GM19467 (cell line): ENCODE results near the gene PTPRR.

Experiments
- ATAC-seq: cut with Tn5 transposase; IDR thresholded peaks from one replicate; pipeline ENCODE4 v1.9.1; 2021; ENCODE audit warnings: mild to moderate bottlenecking, moderate library complexity; ENCODE audit not compliant: unreplicated experiment

The PTPRR gene

GRCh38 chr12:70919176-70919575, 1.4 kb downstream of the PTPRR start:
- no peak for ATAC-seq

- ATAC-seq = no peak
Observed at GRCh38 chr12:70918321-70918720, 2.2 kb downstream of the PTPRR start.

- ATAC-seq = no peak
Observed at GRCh38 chr12:70910666-70911065, 9.9 kb downstream of the PTPRR start.

GRCh38 chr12:70908978-70909377, 11.6 kb downstream of the PTPRR start:
- ATAC-seq = no peak

GRCh38 chr12:70907412-70907811, 13.1 kb downstream of the PTPRR start:
- no peak for ATAC-seq

- no peak for ATAC-seq
Observed at GRCh38 chr12:70895956-70896355, 24.6 kb downstream of the PTPRR start.

GRCh38 chr12:70892593-70892992, 27.9 kb downstream of the PTPRR start:
- no peak for ATAC-seq

GRCh38 chr12:70890895-70891832, 29.4 kb downstream of the PTPRR start:
- no peak for ATAC-seq

- ATAC-seq = no peak
Observed at GRCh38 chr12:70885956-70886355, 34.6 kb downstream of the PTPRR start.

GRCh38 chr12:70883855-70884254, 36.7 kb downstream of the PTPRR start:
- ATAC-seq = no peak

GRCh38 chr12:70880744-70881143, 39.8 kb downstream of the PTPRR start:
- no peak for ATAC-seq

- ATAC-seq = no peak
Observed at GRCh38 chr12:70876952-70877351, 43.6 kb downstream of the PTPRR start.

GRCh38 chr12:70875628-70876027, 44.9 kb downstream of the PTPRR start:
- no peak for ATAC-seq

GRCh38 chr12:70854881-70855568, 65.5 kb downstream of the PTPRR start:
- ATAC-seq = no peak

- ATAC-seq = no peak
Observed at GRCh38 chr12:70854138-70854537, 66.4 kb downstream of the PTPRR start.

GRCh38 chr12:70853326-70853725, 67.2 kb downstream of the PTPRR start:
- ATAC-seq = no peak

- no peak for ATAC-seq
Observed at GRCh38 chr12:70852416-70853150, 68.0 kb downstream of the PTPRR start.

- no peak for ATAC-seq
Observed at GRCh38 chr12:70849265-70849960, 71.1 kb downstream of the PTPRR start.

- ATAC-seq = no peak
Observed at GRCh38 chr12:70847871-70848270, 72.7 kb downstream of the PTPRR start.

GRCh38 chr12:70845268-70845667, 75.3 kb downstream of the PTPRR start:
- no peak for ATAC-seq

GRCh38 chr12:70843363-70843762, 77.2 kb downstream of the PTPRR start:
- no peak for ATAC-seq
